K562 (cell line): Measurements from ENCODE around the gene NDUFB7. TPM values are rescaled to one million over a fixed set of nuclear protein-coding genes. Genes with fewer than 3 reads are reported as not detected.

Source experiments
- ATF1 ChIP-seq, 2 experiments: fragments of 450-650 bp in 1 of 2; IDR thresholded peaks; 2 replicates each; pipeline ENCODE4 v1.6.1; 2016; ENCODE audit warnings: missing compliant biosample characterization in 1 of 2, missing genetic modification characterization in 1 of 2
- KLF10 ChIP-seq: fragments of 250-450 bp; sonication (Bioruptor Pico); IDR thresholded peaks from 2 replicates; pipeline ENCODE4 v1.6.1; 2021; ENCODE audit warnings: matching md5 sums
- MAFK ChIP-seq: IDR thresholded peaks from 2 replicates; pipeline ENCODE4 v1.6.1; 2011; ENCODE audit warnings: low read length, improper control_type of control experiment
- MEF2D ChIP-seq: conservative IDR thresholded peaks from 2 replicates; pipeline ENCODE4 v1.6.1; 2016; ENCODE audit warnings: low read depth, missing genetic modification characterization, missing compliant biosample characterization
- NR2C2 ChIP-seq, 2 experiments: fragments of 200-800 bp in 1 of 2; sonication (Bioruptor generic) in 1 of 2; sonication (generic) in 1 of 2; formaldehyde crosslinking in 1 of 2; IDR thresholded peaks; 2 replicates each; pipeline versions ENCODE4 v1.6.1 to v1.8.0; 2016 to 2022; ENCODE audit warnings: mild to moderate bottlenecking in 1 of 2, missing compliant biosample characterization in 1 of 2, missing genetic modification characterization in 1 of 2, missing genetic modification reagents in 1 of 2
- RAD21 ChIP-seq, 2 experiments: fragments of 250-450 bp in 1 of 2; fragments of 450-650 bp in 1 of 2; sonication (Bioruptor Pico) in 1 of 2; formaldehyde crosslinking in 1 of 2; IDR thresholded peaks in 1 of 2; conservative IDR thresholded peaks in 1 of 2; 2 replicates each; pipeline versions ENCODE4 v1.4.0 to v1.8.0; 2020 to 2022; ENCODE audit warnings: mild to moderate bottlenecking in 2 of 2, moderate library complexity in 1 of 2
- SNIP1 ChIP-seq: fragments of 450-650 bp; IDR thresholded peaks from 2 replicates; pipeline ENCODE4 v1.7.1; 2017; ENCODE audit warnings: low read depth, mild to moderate bottlenecking
- ZNF133 ChIP-seq: fragments of 250-450 bp; sonication (Bioruptor Pico); IDR thresholded peaks from 2 replicates; pipeline ENCODE4 v1.4.0; 2020; ENCODE audit warnings: mild to moderate bottlenecking
- ZNF175 ChIP-seq: fragments of 200-800 bp; sonication (Bioruptor generic); IDR thresholded peaks from 2 replicates; pipeline ENCODE4 v1.6.1; 2016; ENCODE audit warnings: low read depth, mild to moderate bottlenecking, missing genetic modification characterization, missing compliant biosample characterization
- ZNF239 ChIP-seq: fragments of 250-450 bp; sonication (Bioruptor Pico); IDR thresholded peaks from 2 replicates; pipeline ENCODE4 v1.4.0; 2020; ENCODE audit warnings: mild to moderate bottlenecking
- polyA plus RNA-seq, 8 experiments: library from polyadenylated mRNA; depleted of rRNA in 4 of 8; stranded (reverse) in 5 of 8; unstranded in 3 of 8; fragments of >200 nt; fragmentation: Nextera tagmentation in 2 of 8; fragmentation: Illumina TruSeq in 1 of 8; extraction: Ambion mirVana in 2 of 8; extraction: Trizol in 1 of 8; gene quantifications; 2 replicates each; pipeline versions ENCODE4 v1.2.1 to v1.2.3, GENCODE V29; 2011 to 2014; ENCODE audit warnings: inconsistent platforms in 1 of 8, missing spikeins in 1 of 8
- total RNA-seq, 7 experiments: library from RNA; depleted of rRNA in 6 of 7; stranded (reverse); fragments of >200 nt in 6 of 7; fragmentation: Illumina TruSeq in 2 of 7; extraction: Trizol in 2 of 7; gene quantifications; 2 replicates each; pipeline versions ENCODE4 v1.2.1 to v1.2.3, GENCODE V29; 2011 to 2021; ENCODE audit warnings: low replicate concordance in 1 of 7
- TF ChIP-seq, protein P1 (sequence below): sonication (generic); formaldehyde crosslinking; IDR thresholded peaks from 2 replicates; pipeline ENCODE4 v1.9.0; 2022; ENCODE audit warnings: mild to moderate bottlenecking, missing genetic modification reagents
- TF ChIP-seq, protein P2 (sequence below), 2 experiments: fragments of 450-650 bp; IDR thresholded peaks; 2 replicates each; pipeline ENCODE4 v1.6.1; 2016
- TF ChIP-seq, protein P3 (sequence below), 3 experiments: fragments of 200-800 bp in 1 of 3; sonication (Bioruptor generic) in 1 of 3; sonication (generic) in 1 of 3; formaldehyde crosslinking in 1 of 3; IDR thresholded peaks; 2 replicates each; pipeline versions ENCODE4 v1.6.1 to v1.8.0; 2016 to 2022; ENCODE audit warnings: mild to moderate bottlenecking in 2 of 3, missing compliant biosample characterization in 2 of 3, missing genetic modification characterization in 2 of 3, missing genetic modification reagents in 1 of 3
- TF ChIP-seq, protein P4 (sequence below): fragments of 450-650 bp; formaldehyde crosslinking; IDR thresholded peaks from 2 replicates; pipeline ENCODE4 v1.4.0; 2022; ENCODE audit warnings: missing genetic modification characterization
- TF ChIP-seq, protein P5 (sequence below), 3 experiments: fragments of 200-800 bp in 1 of 3; fragments of 250-450 bp in 1 of 3; fragments of 450-650 bp in 1 of 3; sonication (Bioruptor Pico) in 1 of 3; sonication (Bioruptor generic) in 1 of 3; formaldehyde crosslinking in 1 of 3; IDR thresholded peaks; 2 replicates each; pipeline versions ENCODE4 v1.6.1 to v1.8.0; 2016 to 2022; ENCODE audit warnings: mild to moderate bottlenecking in 2 of 3, missing genetic modification characterization in 2 of 3, missing compliant biosample characterization in 1 of 3, moderate library complexity in 1 of 3
- TF ChIP-seq, protein P6 (sequence below): fragments of 250-450 bp; sonication (Bioruptor Pico); IDR thresholded peaks from 2 replicates; pipeline ENCODE4 v1.8.0; 2021; ENCODE audit warnings: borderline replicate concordance, mild to moderate bottlenecking, moderate library complexity; ENCODE audit not compliant: poor library complexity, severe bottlenecking

The NDUFB7 gene
- total and polyA plus RNA-seq, 9 of the 15 experiments (the other 6 are each of a cell fraction or from before 2014, with no cell fraction given) = 14.9 to 842 (median 137) TPM

DNA sequence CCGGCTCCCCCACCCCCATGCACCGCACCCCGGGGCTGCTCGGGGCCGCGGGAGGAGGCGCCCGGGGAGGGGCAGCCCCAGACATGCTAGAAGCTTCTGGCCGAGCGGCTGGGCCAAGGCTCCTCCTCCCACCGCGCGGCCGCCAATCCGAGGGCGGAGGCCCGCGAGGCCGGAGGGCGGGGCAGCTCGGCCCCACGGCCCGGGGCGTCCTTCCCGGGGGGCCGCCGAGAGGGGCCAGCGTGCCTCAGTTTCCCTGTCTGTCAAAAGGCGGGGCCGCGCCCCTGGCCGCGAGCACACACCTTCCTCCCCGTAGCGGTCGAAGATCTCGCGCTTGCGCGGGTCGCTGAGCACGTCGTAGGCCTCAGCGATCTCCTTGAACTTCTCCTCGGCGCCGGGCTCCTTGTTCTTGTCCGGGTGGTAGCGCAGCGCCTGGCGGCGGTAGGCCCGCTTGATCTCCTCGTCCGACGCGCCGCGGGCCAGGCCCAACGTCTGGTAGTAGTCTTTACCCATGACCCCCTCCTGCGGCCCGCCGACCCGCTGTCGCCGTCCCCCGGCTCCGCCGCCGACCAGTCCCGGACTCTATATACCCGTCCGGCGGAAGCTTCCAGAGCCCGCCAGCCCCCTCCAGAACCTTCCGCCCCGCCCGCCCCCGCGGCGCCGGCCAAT lies 53.9 kb downstream of the NDUFB7 start, which contains the start of gene DNAJB1 (continued):
- no peak for TF ChIP-seq ZNF239 (CRISPR knock-in tag)
- TF ChIP-seq, protein P1, sequence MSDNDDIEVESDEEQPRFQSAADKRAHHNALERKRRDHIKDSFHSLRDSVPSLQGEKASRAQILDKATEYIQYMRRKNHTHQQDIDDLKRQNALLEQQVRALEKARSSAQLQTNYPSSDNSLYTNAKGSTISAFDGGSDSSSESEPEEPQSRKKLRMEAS (CRISPR knock-in tag) = no peak
- peak; percentile 9; the same call in 1 of the 2 replicates for TF ChIP-seq NR2C2 (CRISPR knock-in tag; IDR thresholded peaks at IDR 0.05)
- TF ChIP-seq NR2C2 (tag; IDR thresholded peaks at IDR 0.05) = no peak
- no peak for TF ChIP-seq ATF1 (CRISPR knock-in tag; IDR thresholded peaks at IDR 0.05)
- TF ChIP-seq ATF1 (tag; IDR thresholded peaks at IDR 0.05) = 0 out of 2 replicates have a peak, but pooled peaks have one; percentile 48
- TF ChIP-seq RAD21 (CRISPR knock-in tag; conservative IDR thresholded peaks at IDR 0.05 in 1 of 2, IDR thresholded peaks at IDR 0.05 in 1 of 2) = 0 out of 4 replicates have a peak, but pooled peaks of 1 of the 2 experiments have one; percentile 25
- TF ChIP-seq, protein P2, sequence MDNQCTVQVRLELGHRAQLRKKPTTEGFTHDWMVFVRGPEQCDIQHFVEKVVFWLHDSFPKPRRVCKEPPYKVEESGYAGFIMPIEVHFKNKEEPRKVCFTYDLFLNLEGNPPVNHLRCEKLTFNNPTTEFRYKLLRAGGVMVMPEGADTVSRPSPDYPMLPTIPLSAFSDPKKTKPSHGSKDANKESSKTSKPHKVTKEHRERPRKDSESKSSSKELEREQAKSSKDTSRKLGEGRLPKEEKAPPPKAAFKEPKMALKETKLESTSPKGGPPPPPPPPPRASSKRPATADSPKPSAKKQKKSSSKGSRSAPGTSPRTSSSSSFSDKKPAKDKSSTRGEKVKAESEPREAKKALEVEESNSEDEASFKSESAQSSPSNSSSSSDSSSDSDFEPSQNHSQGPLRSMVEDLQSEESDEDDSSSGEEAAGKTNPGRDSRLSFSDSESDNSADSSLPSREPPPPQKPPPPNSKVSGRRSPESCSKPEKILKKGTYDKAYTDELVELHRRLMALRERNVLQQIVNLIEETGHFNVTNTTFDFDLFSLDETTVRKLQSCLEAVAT (IDR thresholded peaks at IDR 0.05) = peak; percentile 88 to 90; a peak in 2 of 4 replicates
- TF ChIP-seq, protein P3, sequence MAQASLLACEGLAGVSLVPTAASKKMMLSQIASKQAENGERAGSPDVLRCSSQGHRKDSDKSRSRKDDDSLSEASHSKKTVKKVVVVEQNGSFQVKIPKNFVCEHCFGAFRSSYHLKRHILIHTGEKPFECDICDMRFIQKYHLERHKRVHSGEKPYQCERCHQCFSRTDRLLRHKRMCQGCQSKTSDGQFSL (CRISPR knock-in tag; IDR thresholded peaks at IDR 0.05) = peak; percentile 76
- TF ChIP-seq, protein P3 (tag; IDR thresholded peaks at IDR 0.05) = no peak
- TF ChIP-seq, protein P4, sequence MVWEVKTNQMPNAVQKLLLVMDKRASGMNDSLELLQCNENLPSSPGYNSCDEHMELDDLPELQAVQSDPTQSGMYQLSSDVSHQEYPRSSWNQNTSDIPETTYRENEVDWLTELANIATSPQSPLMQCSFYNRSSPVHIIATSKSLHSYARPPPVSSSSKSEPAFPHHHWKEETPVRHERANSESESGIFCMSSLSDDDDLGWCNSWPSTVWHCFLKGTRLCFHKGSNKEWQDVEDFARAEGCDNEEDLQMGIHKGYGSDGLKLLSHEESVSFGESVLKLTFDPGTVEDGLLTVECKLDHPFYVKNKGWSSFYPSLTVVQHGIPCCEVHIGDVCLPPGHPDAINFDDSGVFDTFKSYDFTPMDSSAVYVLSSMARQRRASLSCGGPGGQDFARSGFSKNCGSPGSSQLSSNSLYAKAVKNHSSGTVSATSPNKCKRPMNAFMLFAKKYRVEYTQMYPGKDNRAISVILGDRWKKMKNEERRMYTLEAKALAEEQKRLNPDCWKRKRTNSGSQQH (CRISPR knock-in tag) = 0 out of 2 replicates have a peak, but pooled peaks have one; percentile 42
- no peak for TF ChIP-seq MEF2D (tag)
- TF ChIP-seq ZNF133 (CRISPR knock-in tag) = no peak
- TF ChIP-seq, protein P5, sequence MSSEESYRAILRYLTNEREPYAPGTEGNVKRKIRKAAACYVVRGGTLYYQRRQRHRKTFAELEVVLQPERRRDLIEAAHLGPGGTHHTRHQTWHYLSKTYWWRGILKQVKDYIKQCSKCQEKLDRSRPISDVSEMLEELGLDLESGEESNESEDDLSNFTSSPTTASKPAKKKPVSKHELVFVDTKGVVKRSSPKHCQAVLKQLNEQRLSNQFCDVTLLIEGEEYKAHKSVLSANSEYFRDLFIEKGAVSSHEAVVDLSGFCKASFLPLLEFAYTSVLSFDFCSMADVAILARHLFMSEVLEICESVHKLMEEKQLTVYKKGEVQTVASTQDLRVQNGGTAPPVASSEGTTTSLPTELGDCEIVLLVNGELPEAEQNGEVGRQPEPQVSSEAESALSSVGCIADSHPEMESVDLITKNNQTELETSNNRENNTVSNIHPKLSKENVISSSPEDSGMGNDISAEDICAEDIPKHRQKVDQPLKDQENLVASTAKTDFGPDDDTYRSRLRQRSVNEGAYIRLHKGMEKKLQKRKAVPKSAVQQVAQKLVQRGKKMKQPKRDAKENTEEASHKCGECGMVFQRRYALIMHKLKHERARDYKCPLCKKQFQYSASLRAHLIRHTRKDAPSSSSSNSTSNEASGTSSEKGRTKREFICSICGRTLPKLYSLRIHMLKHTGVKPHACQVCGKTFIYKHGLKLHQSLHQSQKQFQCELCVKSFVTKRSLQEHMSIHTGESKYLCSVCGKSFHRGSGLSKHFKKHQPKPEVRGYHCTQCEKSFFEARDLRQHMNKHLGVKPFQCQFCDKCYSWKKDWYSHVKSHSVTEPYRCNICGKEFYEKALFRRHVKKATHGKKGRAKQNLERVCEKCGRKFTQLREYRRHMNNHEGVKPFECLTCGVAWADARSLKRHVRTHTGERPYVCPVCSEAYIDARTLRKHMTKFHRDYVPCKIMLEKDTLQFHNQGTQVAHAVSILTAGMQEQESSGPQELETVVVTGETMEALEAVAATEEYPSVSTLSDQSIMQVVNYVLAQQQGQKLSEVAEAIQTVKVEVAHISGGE (CRISPR knock-in tag; IDR thresholded peaks at IDR 0.05) = peak in 1 of 3 experiments; percentile 64; a peak in 4 of 6 replicates
- TF ChIP-seq KLF10 (CRISPR knock-in tag) = no peak
- no peak for TF ChIP-seq SNIP1
- TF ChIP-seq, protein P6, sequence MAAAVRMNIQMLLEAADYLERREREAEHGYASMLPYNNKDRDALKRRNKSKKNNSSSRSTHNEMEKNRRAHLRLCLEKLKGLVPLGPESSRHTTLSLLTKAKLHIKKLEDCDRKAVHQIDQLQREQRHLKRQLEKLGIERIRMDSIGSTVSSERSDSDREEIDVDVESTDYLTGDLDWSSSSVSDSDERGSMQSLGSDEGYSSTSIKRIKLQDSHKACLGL (CRISPR knock-in tag) = peak; percentile 16
- no peak for TF ChIP-seq MAFK
- no peak for TF ChIP-seq ZNF175 (CRISPR knock-in tag)
